HG03442 (cell line): ENCODE results near the gene APLF.
"Not testable (repeated sequence)": the region's sequence is repeated elsewhere in the genome, so short reads cannot be mapped to it uniquely, and the experiment has no call there.

Experiments used
- ATAC-seq: cut with Tn5 transposase; IDR thresholded peaks from one replicate; pipeline ENCODE4 v1.9.1; 2021; ENCODE audit warnings: mild to moderate bottlenecking, moderate library complexity; ENCODE audit not compliant: unreplicated experiment

Gene APLF

GRCh38 chr2:68570434-68570833, 103.0 kb downstream of the APLF start:
- ATAC-seq = not testable (repeated sequence)

DNA sequence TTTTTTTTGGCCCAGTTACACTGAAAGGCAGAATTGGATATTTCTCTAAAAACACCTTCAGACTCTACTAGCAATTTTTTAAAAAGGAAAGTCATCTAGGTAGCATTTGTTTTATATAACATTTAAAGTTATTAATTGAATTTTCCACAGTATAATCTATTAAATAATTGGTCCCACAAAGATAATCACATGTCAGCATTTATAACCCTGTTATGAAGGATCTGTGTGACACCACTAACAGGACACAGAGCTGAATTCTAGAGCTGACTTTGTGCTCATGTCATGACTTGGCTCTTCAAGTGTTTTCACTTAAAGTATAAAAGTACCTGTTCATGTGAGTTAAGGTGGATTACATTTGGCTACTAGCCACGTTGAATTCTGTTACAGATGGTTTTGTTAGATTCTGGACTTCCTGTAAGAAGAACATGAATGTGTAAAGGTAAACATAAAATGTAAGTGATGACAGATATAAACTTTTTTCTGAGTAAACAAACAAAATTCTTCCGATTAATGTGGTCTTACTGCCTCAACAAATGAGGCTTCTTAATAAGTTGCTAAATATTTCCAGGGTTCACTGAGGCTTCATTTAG, 106.9 kb downstream of the APLF start:
- ATAC-seq = no peak

DNA sequence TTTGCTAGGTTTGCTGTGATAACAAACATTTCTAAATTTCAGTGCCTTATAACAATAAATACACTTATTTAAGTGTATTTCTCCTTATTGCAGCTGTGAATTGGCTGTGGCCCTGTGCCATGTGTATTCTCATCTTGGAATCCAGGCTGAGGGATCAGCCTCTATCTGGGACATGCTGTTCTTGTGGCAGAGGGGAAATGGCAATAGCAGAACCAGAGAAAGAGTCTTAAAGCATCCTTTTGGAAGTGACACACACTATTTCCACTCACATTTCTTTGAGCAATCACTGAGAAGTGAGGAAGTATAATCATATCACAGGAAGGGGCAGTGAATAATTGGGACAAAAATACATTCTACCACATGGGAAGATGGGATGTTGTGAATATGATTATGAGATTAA, 109.8 kb downstream of the APLF start:
- ATAC-seq = no peak

DNA sequence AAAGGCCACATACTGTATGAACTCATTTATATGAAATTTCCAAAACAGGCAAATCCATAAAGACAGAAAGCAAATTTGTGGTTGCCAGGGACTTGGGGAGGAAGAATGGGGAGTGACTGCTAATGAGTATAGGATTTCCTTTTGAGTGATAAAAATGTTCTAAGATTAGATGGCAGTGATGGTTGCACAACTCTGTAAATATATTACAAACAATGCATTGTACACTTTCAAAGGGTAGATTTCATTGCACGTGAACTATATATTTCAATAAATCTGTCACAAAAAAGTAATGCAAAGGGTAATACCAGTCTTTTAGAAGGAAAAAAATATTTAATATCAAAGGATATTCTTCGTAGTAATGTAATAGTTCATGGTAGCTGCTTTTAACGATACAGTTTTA, 112.3 kb downstream of the APLF start:
- ATAC-seq = no peak

DNA sequence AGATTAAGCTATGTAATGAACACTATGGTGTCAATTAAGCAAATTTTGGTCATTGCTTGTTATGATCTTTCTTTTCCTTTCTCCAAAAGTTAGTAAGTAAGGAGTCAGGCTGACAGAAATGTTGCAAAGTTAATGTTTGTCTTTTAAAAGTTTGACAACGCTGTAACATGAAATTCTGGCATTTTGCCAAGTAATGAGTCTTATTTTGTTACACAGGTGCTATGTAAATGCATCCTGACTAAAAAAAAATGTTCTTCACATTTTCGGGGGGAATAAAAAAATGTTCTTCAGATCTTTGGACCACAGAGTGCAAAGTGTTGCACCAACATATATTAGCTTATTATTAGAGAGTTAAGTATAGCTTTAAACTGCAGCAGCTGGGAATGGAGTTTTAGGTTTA, 121.2 kb downstream of the APLF start:
- ATAC-seq = no peak

GRCh38 chr2:68589963-68590362, 122.6 kb downstream of the APLF start:
- no peak for ATAC-seq

DNA sequence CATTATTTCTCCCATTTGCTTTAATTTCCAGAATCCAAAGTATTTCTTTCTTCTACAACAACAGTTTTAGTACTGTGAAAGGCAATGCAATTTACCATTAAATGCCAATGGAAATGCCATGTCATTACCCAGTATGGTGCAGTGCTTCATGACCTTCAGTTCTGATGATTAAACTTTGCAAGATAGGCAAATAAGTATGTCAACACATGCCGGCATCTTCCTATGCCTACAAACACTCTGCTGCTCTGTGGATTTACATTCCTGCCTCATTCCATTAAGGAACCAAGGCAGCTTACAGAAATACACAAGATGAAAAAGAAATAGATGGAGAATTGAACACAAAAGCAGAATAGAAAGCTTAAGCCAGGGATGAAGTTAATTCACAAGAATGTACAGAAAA, 123.3 kb downstream of the APLF start:
- ATAC-seq = no peak

- no peak for ATAC-seq
These were observed 123.8 kb downstream of the APLF start for GRCh38 chr2:68591225-68591624.

DNA sequence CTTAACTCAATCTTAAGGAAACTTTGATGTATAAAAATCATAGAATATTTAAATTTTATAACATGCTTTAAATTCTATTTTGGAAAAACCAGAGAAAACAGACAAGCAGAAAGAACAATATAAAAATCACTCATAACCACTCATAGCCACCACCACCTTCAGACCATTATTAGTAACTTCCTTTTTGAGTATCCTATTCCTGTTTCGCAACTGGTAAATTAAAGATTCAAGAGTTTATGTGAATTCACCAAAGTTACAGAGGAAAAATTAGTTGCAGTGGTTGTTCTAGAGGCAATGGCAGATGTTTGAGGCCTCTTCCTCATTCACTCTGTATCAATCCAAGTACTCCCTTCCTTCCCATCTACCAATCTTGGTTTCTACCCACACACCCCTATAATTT, 126.7 kb downstream of the APLF start:
- ATAC-seq = no peak

DNA sequence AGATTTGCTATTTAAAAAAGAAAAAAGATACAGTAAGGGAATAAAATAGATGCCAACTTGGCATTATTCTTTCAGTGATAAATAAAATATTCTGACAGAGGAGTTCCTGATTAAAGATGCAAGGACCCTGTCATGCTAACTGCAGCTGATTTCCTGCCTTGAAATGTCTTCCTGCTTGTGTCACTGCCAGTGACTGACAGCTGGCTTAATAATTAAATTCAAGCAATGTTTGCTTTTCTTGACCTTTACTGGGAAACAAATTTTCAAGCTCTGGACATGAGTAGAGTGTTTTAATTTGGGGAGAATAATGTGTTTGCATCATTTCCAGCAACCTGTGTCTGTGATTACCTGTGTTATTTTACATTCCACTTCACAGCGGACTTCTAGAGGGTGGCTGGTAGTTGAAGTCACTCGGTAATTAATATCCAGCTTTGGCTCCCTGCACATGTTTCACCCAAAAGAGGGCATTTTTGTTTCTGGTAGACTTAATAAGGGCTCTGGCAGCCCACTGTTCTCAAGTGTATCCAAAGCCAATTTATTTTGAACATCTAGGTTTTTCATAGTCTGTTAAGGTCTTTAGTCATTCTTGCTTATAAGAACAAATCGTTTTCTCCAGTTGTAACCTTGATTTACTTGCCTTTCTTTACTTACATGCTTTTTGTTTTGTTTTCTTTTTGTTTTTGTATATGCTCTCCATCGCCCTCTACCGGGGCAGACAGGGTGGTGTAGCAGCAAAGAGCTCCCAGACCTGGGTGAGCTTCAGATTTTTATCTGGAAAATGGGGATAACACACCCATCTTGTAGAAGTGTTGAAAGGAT, 127.5 kb downstream of the APLF start:
- ATAC-seq = peak; percentile 49

DNA sequence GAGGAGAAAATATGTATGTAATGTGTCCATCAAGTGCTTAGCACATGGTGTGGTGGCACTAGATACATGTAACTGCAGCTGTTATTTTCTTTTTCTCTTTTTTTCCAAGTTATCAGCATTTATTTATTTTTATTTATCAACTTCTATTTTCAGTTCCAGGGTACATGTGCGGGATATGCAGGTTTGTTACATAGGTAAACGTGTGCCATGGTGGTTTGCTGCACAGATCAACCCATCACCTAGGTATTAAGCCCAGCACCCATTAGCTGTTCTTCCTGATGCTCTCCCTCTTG, 128.1 kb downstream of the APLF start:
- not testable (repeated sequence) for ATAC-seq

- not testable (repeated sequence) for ATAC-seq
These were observed 133.1 kb downstream of the APLF start for GRCh38 chr2:68600495-68600894.

DNA sequence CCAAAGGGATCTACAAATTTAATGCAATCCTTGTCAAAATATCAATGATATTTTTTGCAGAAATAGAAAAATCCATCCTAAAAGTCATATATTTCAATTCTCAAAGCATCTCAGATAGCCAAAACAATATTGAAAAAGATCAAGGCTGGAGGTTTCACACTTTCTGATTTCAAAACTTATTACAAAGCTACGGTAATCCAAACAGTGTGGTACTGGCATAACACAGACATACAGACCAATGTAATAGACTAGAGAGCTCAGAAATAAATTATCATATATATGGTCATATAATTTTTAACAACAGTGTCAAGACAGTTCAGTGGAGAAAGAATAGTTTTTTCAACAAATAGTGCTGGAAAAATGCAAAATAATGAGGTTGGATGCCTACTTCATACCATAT, 135.7 kb downstream of the APLF start:
- no peak for ATAC-seq

GRCh38 chr2:68604077-68604476, 136.7 kb downstream of the APLF start:
- ATAC-seq = no peak

GRCh38 chr2:68605939-68606338, 138.6 kb downstream of the APLF start:
- ATAC-seq = no peak

- ATAC-seq = no peak
These were observed 139.4 kb downstream of the APLF start for GRCh38 chr2:68606759-68607158.

- ATAC-seq = no peak
These were observed 140.5 kb downstream of the APLF start for GRCh38 chr2:68607837-68608236.

DNA sequence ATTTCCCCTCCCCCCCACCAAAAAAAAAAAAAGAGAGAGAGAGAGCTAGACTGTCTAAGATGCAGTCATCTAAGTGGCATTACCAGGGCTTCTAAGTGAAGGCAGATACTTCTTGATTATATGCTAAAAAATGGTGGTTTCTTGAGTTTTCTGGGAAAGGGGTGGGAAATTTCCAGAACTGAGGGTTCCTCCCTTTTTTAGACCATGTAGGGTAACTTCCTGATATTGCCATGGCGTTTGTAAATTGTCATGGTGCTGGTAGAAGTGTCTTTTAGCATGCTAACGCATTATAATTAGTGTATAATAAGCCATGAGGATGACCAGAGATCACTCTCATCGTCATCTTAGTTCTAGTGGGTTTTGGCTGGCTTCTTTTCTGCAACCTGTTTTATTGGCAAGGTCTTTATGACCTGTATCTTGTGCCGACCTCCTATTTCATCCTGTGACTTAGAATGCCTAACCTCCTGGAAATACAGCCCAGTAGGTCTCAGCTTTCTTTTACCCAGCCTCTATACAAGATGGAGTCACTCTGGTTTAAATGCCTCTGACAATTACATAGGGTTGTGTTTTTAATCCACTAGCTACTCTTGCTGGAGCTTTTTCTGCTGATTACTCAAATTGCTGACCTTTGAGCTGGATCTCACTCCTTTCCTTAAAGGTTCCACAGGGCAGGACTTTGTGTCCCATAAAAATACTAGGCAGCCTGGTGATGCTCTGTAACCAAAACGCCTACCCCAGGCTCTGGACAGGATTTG, 145.6 kb downstream of the APLF start:
- ATAC-seq = no peak

DNA sequence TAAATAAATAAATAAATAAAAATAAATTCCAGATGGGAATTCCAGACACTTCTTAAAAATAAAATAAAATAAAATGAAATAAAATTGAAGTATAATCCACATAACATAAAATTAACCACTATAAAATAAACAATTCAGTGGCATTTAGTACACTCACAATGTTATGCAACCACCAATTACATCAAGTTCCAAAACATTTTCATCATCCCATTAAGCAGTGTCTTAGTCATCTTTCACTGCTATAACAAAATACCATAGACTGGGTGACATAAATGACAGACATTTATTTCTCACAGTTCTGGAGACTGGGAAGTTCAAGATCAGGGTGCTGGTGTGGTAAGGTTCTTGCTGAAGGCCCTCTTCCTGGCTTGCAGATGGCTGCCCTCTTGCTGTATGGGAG, 153.4 kb downstream of the APLF start:
- ATAC-seq = no peak

DNA sequence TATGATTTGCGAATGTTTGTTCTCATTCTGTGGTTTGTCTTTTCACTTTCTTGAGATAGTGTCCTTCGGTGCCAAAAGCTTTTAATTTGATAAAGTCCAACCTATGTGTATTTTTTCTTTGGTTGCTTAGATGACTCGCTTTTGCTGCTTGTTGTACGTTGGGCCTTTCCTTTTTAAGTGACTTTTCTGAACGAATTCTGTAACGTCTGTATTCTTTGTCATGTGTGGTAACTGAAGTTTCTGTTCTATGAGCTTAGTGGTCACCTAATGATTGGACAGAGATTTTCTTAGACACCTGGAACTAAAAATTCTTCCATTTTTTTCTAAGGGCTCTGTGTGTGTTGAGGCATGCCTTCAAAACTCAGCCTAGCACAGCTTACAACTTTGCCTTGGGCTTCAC, 156.4 kb downstream of the APLF start:
- ATAC-seq = no peak

DNA sequence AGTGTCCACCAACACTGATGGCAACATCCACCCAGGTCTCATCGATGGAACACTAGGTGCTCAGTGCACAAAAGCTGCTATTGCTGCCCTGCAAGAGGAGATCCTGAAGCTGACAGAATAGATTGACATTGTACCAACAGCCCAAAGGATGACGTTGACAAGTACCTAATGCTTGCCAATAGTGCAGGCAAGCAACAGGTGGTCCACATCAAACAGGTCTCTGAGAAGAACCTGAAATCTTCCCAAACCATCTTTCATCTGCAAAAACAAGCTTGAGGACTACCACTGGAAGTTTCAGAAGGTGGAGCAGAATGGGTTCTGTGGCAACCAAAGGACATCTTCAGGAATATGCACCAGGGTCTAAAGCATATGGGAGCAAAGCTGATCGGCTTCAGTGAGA, 160.2 kb downstream of the APLF start:
- no peak for ATAC-seq
